HFF-Myc (cell line): ENCODE results near the gene USP49.

Experiments used
- DNase-seq: peaks from one replicate; pipeline ENCODE4 v3.0.0-alpha.2; 2011; ENCODE audit warnings: low read depth; ENCODE audit errors: extremely low read depth
- H3K4me3 ChIP-seq: replicated peaks from 2 replicates; pipeline ENCODE4 v1.5.1; 2011; ENCODE audit warnings: low read depth, mild to moderate bottlenecking, control low read depth, low read length
- CTCF ChIP-seq: IDR thresholded peaks from 2 replicates; pipeline ENCODE4 v1.5.1; 2012; ENCODE audit warnings: mild to moderate bottlenecking, low read depth, low read length, control low read depth; ENCODE audit errors: missing control alignments

Gene USP49

GRCh38 chr6:41748102-41748477, 147.1 kb downstream of the USP49 start:
- H3K4me3 ChIP-seq = no peak overlapping the region
- TF ChIP-seq CTCF = no peak
- no peak for DNase-seq

GRCh38 chr6:41747256-41748101, 147.7 kb downstream of the USP49 start, which contains the start of gene PGC:
Gene PGC, minus strand, starts transcription at chr6:41747397. Its CDS starts 63 bp downstream, at chr6:41747334.
- TF ChIP-seq CTCF = no peak
- DNase-seq = no peak
- no peak within 1 kb of the TSS for H3K4me3 ChIP-seq

- no peak overlapping the region for H3K4me3 ChIP-seq
- no peak for TF ChIP-seq CTCF
- no peak for DNase-seq
Observed at GRCh38 chr6:41746107-41746506, 149.1 kb downstream of the USP49 start.

- no peak overlapping the region for H3K4me3 ChIP-seq
- TF ChIP-seq CTCF = no peak
- DNase-seq = no peak
Observed at GRCh38 chr6:41744236-41744787, 150.9 kb downstream of the USP49 start.

DNA sequence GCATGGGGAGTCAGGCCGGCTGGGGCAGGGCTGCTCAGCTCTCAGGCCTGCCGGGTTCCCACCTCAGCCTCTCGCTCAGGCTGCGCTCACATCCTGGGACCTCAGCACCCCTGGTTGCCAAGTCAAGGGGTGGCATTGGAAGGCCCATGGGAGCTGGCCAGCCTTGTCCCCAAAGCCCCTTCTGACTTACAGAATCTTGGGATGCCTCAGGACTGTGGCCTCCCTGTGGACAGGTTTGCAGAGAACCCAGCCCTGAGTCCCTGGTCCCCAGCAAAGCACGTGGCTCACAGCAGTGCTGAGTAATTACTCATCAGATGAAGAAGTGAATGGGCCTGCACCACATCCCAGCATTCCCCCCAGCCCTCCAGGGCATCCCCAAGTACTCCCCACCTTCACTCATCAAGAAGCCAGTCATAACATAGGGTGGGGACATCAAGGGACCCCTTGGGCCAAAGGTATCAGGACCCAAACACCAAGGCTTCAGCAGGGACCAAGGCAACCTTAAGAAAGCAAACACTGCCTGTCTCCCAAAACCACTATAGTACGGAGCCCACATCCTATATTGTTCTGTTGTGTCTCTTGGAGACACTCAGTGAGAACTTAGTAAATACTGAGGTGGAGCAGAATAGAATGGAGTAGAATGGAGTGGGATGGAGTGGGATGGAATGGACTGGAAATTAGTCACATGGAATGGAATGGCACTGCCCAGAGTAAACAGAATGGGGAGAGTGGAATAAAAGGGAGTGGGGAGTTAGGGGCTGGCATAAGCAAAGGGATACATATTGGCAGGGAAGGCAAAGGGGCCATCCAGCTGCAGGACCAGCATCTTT, 151.6 kb downstream of the USP49 start:
- DNase-seq = no peak
- H3K4me3 ChIP-seq = no peak overlapping the region
- no peak for TF ChIP-seq CTCF

DNA sequence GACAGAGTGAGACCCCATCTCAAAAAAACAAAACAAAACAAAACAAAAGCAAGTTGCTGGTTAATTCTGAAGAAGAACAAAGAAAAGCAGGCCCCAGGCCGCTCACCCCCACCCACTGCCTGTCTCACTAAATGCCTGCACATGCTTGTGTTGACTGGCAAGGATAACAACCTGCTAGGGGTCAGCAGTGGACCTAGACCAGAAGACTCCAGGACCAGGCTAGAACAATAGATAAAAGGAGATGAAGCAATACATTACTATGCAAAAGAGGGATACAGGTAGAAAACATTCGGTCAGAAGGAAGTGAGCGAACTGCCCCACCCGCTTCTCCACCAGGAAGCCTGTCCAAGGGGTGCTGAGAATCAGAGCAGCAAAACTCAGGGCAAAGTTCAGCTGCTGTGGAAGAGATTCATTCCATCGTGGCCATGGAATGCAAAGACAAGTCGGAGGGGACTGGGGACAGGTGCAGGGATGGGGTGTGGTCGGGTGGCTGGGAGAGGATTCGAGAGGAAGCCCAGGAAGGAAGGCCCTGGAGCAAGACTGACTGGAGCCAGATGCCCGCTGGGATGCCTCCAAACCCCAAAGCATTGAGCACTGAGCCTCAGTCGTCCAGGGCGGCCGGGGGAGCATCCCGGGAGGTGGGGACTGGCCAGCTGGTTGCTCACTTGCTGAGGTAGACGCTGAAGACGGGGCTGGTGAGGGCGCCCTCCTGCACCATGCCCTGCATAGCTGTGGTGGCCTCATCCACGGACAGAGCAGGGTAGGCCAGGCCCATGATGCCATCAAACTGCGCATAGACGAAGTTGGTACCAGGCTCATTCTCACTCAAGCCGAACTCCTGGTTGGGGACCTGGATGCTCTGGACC, 153.3 kb downstream of the USP49 start:
- no peak for DNase-seq
- no peak for TF ChIP-seq CTCF

More for the DNA sequence above, 153.3 kb downstream of the USP49 start:
- H3K4me3 ChIP-seq = no peak overlapping the region
